H9 (cell line): ENCODE data around the gene PRKAG2. TPM values are rescaled to one million over a fixed set of nuclear protein-coding genes. Genes with fewer than 3 reads are reported as not detected.
A peak's percentile ranks its signal among the peaks of the same experiment; 100 is the strongest.

Experiments used
- DNase-seq: peaks from one replicate; pipeline ENCODE4 v3.0.0-alpha.2; 2017
- H2AFZ ChIP-seq: one replicate; pipeline ENCODE4 v1.6.1; 2013; ENCODE audit warnings: mild to moderate bottlenecking, low read length, control low read depth, moderate library complexity
- H2AK5ac ChIP-seq: 2 replicates; pipeline ENCODE4 v1.6.1; 2013; ENCODE audit warnings: low read length, control low read depth, mixed read lengths; ENCODE audit not compliant: insufficient read length
- H2BK120ac ChIP-seq: one replicate; pipeline ENCODE4 v1.6.1; 2013; ENCODE audit warnings: low read depth, mild to moderate bottlenecking, low read length, control low read depth, inconsistent platforms; ENCODE audit not compliant: poor library complexity, severe bottlenecking
- H2BK12ac ChIP-seq: 2 replicates; pipeline ENCODE4 v1.6.1; 2013; ENCODE audit warnings: low read length, control low read depth, mixed read lengths, low read depth; ENCODE audit not compliant: insufficient read length
- H2BK15ac ChIP-seq: 2 replicates; pipeline ENCODE4 v1.6.1; 2013; ENCODE audit warnings: low read depth, low read length, control low read depth
- H2BK20ac ChIP-seq: one replicate; pipeline ENCODE4 v1.6.1; 2013; ENCODE audit warnings: low read depth, mild to moderate bottlenecking, low read length, control low read depth, inconsistent platforms; ENCODE audit not compliant: poor library complexity, severe bottlenecking
- H2BK5ac ChIP-seq: 2 replicates; pipeline ENCODE4 v1.6.1; 2013; ENCODE audit warnings: low read length, control low read depth, mixed read lengths; ENCODE audit not compliant: insufficient read length
- H3K14ac ChIP-seq: 2 replicates; pipeline ENCODE4 v1.6.1; 2013; ENCODE audit warnings: low read length, control low read depth; ENCODE audit not compliant: insufficient read depth
- H3K18ac ChIP-seq: 2 replicates; pipeline ENCODE4 v1.6.1; 2013; ENCODE audit warnings: low read depth, mild to moderate bottlenecking, mixed read lengths, low read length, control low read depth; ENCODE audit not compliant: insufficient read length
- H3K23ac ChIP-seq: 2 replicates; pipeline ENCODE4 v1.6.1; 2013; ENCODE audit warnings: low read length, control low read depth, mixed read lengths, low read depth; ENCODE audit not compliant: insufficient read length
- H3K23me2 ChIP-seq: 2 replicates; pipeline ENCODE4 v1.6.1; 2013; ENCODE audit warnings: low read depth, mild to moderate bottlenecking, mixed read lengths, low read length, control low read depth; ENCODE audit not compliant: insufficient read length, poor library complexity, severe bottlenecking
- H3K27ac ChIP-seq: 2 replicates; pipeline ENCODE4 v1.5.1; 2013; ENCODE audit warnings: low read length, control low read depth, mixed read lengths, low read depth; ENCODE audit not compliant: insufficient read length
- H3K27me3 ChIP-seq: 2 replicates; pipeline ENCODE4 v1.6.1; 2013; ENCODE audit warnings: low read length, control low read depth, inconsistent platforms; ENCODE audit not compliant: insufficient read depth
- H3K4ac ChIP-seq: 2 replicates; pipeline ENCODE4 v1.6.1; 2013; ENCODE audit warnings: low read depth, mild to moderate bottlenecking, control low read depth, inconsistent platforms, low read length, moderate library complexity
- H3K4me1 ChIP-seq: 2 replicates; pipeline ENCODE4 v1.6.1; 2013; ENCODE audit warnings: low read length, control low read depth, inconsistent platforms; ENCODE audit not compliant: insufficient read depth
- H3K4me2 ChIP-seq: 2 replicates; pipeline ENCODE4 v1.6.1; 2013; ENCODE audit warnings: low read length, control low read depth, mixed read lengths; ENCODE audit not compliant: insufficient read length, insufficient read depth
- H3K56ac ChIP-seq: 2 replicates; pipeline ENCODE4 v1.6.1; 2013; ENCODE audit warnings: low read depth, mild to moderate bottlenecking, mixed read lengths, low read length, control low read depth; ENCODE audit not compliant: insufficient read length
- H3K79me1 ChIP-seq: 2 replicates; pipeline ENCODE4 v1.6.1; 2013; ENCODE audit warnings: low read depth, mild to moderate bottlenecking, moderate library complexity, low read length, control low read depth, inconsistent platforms; ENCODE audit not compliant: insufficient read depth, poor library complexity, severe bottlenecking
- H3K79me2 ChIP-seq: 2 replicates; pipeline ENCODE4 v1.6.1; 2013; ENCODE audit warnings: low read length, control low read depth, inconsistent platforms; ENCODE audit not compliant: insufficient read depth
- H3K9ac ChIP-seq: 2 replicates; pipeline ENCODE4 v1.6.1; 2013; ENCODE audit warnings: low read length, control low read depth, mixed read lengths; ENCODE audit not compliant: insufficient read length; ENCODE audit errors: extremely low read depth
- H3K9me3 ChIP-seq: one replicate; pipeline ENCODE4 v1.6.1; 2013; ENCODE audit warnings: low read depth, low read length, inconsistent platforms; ENCODE audit not compliant: control insufficient read depth
- H3T11ph ChIP-seq: one replicate; pipeline ENCODE4 v1.6.1; 2013; ENCODE audit warnings: mild to moderate bottlenecking, low read length, control low read depth, inconsistent platforms
- H4K20me1 ChIP-seq: one replicate; pipeline ENCODE4 v1.6.1; 2013; ENCODE audit not compliant: control insufficient read depth, insufficient read length, insufficient read depth
- H4K5ac ChIP-seq: 2 replicates; pipeline ENCODE4 v1.6.1; 2013; ENCODE audit warnings: low read depth, mild to moderate bottlenecking, mixed read lengths, low read length, control low read depth; ENCODE audit not compliant: insufficient read length
- H4K8ac ChIP-seq: replicated peaks from 2 replicates; pipeline ENCODE4 v1.6.1; 2013; ENCODE audit warnings: low read length, control low read depth, mixed read lengths, low read depth; ENCODE audit not compliant: insufficient read length
- H4K91ac ChIP-seq: 2 replicates; pipeline ENCODE4 v1.6.1; 2013; ENCODE audit warnings: low read depth, mild to moderate bottlenecking, moderate library complexity, mixed read lengths, low read length, control low read depth; ENCODE audit not compliant: insufficient read length
- H3K27ac Mint-ChIP-seq, 3 experiments: 2 replicates in 2 of 3; 3 replicates in 1 of 3; pipeline ENCODE4 v1.8.0; 2020 to 2021; ENCODE audit warnings: mixed read lengths in 3 of 3, mild to moderate bottlenecking in 1 of 3, moderate library complexity in 1 of 3
- H3K27me3 Mint-ChIP-seq: 2 replicates; pipeline ENCODE4 v1.8.0; 2021; ENCODE audit warnings: low read depth, mild to moderate bottlenecking, moderate library complexity, mixed read lengths
- H3K36me3 Mint-ChIP-seq, 3 experiments: 2 replicates in 2 of 3; 3 replicates in 1 of 3; pipeline ENCODE4 v1.8.0; 2020 to 2021; ENCODE audit warnings: low read depth in 3 of 3, mixed read lengths in 3 of 3; ENCODE audit not compliant: insufficient read depth in 1 of 3
- H3K4me1 Mint-ChIP-seq, 2 experiments: 2 replicates each; pipeline ENCODE4 v1.8.0; 2020; ENCODE audit warnings: mixed read lengths in 2 of 2
- H3K4me3 Mint-ChIP-seq, 2 experiments: 2 replicates in 1 of 2; 3 replicates in 1 of 2; pipeline ENCODE4 v1.8.0; 2020 to 2021; ENCODE audit warnings: mild to moderate bottlenecking in 2 of 2, mixed read lengths in 2 of 2, moderate library complexity in 1 of 2
- H3K9me3 Mint-ChIP-seq, 2 experiments: 2 replicates in 1 of 2; 3 replicates in 1 of 2; pipeline ENCODE4 v1.8.0; 2020; ENCODE audit warnings: mild to moderate bottlenecking in 2 of 2, mixed read lengths in 2 of 2, moderate library complexity in 1 of 2
- WGBS: extraction: QIAGEN DNeasy Blood & Tissue Kit; methylation state at CpG from one replicate; pipeline ENCODE4 v1.1.7; 2013; ENCODE audit warnings: missing lambda C conversion rate, low lambda C conversion rate, mixed read lengths; ENCODE audit not compliant: insufficient read length; ENCODE audit errors: extremely low coverage; 5-methylcytosine and 5-hydroxymethylcytosine counted together
- total RNA-seq: library from RNA; stranded (reverse); gene quantifications from 2 replicates; pipeline ENCODE4 v1.2.1, GENCODE V29; 2021
- TF ChIP-seq, protein P1 (sequence below): fragments of 200-600 bp; sonication (generic); conservative IDR thresholded peaks from 3 replicates; pipeline ENCODE4 v1.8.0; 2021; ENCODE audit warnings: antibody characterized with exemption, mild to moderate bottlenecking

PRKAG2 gene
- total RNA-seq, 1 experiment from 2014 or later: 11.8 TPM

DNA sequence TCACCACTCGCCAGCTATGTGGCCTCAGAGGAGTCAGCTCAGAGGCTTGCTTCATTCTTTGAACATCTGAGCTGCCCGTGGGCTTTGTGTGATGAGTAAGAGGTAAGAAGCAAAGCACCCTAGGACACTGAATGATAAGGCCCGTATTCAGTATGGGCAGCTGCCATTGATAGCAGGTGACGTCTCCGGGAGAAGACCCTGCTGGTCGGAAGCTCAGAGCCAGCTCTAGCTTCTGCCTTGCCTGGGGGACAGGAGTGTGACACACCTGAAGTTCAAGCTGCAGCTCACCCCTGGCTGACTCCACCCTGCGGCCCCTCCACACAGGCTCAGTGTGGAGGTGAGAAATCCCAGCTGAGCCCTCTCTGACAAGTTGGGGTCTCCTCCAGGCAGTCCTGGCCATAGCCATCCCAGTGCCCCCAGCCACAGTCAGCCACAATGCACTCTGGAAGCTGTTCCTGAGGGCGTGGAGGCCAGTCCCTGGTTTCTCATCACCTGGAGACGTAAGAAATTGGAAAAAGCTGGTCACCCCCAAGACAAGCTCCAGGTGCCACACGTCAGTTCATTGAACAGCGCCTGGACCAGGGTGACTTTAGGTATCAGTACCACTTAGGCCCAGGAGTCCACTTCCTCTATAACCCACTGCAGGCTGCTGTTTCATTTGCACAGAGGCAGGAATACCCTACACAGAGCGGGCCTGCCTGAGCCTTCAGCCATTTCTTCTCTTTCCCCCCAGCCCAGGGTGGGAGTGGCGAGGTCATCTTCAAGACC is 192.3 kb downstream of the PRKAG2 start:
- Histone ChIP-seq H3K9ac (no peak overlapping the region), H3T11ph (no peak overlapping the region), H4K91ac (no peak overlapping the region), H3K23me2 (no peaks in the 10 kb centered on the region), H3K4me1 (peaks cover 8% of the 10 kb centered on the region; the same call in 1 of the 2 replicates), H2BK20ac (no peak overlapping the region), H2BK120ac (no peak overlapping the region), H3K18ac (no peak overlapping the region), H2AFZ (no peak overlapping the region), H2BK5ac (no peak overlapping the region), H3K4ac (no peak overlapping the region), H2AK5ac (no peak overlapping the region), H3K56ac (no peak overlapping the region), H2BK12ac (no peak overlapping the region), H3K4me2 (no peak overlapping the region), H3K14ac (no peak overlapping the region), H2BK15ac (no peak overlapping the region), H4K20me1 (no peaks in the 10 kb centered on the region), H3K79me2 (no peaks in the 10 kb centered on the region), H3K27me3 (no peaks in the 10 kb centered on the region), H4K5ac (no peak overlapping the region), H3K27ac (no peak overlapping the region), H3K9me3 (no peaks in the 10 kb centered on the region), H3K79me1 (no peaks in the 10 kb centered on the region), H3K23ac (no peak overlapping the region), H4K8ac (no peak overlapping the region)
- H3K4me3 Mint-ChIP-seq: no peak overlapping the region
- H3K27me3 Mint-ChIP-seq: peaks cover 2% of the 10 kb centered on the region; the same call in 1 of the 2 replicates
- peak overlapping the region in 2 of 3 experiments; percentile 70 to 81; a peak in 2 of 7 replicates for H3K27ac Mint-ChIP-seq
- no peaks in the 10 kb centered on the region for H3K36me3 Mint-ChIP-seq
- DNase-seq: no peak
- TF ChIP-seq, protein P1, sequence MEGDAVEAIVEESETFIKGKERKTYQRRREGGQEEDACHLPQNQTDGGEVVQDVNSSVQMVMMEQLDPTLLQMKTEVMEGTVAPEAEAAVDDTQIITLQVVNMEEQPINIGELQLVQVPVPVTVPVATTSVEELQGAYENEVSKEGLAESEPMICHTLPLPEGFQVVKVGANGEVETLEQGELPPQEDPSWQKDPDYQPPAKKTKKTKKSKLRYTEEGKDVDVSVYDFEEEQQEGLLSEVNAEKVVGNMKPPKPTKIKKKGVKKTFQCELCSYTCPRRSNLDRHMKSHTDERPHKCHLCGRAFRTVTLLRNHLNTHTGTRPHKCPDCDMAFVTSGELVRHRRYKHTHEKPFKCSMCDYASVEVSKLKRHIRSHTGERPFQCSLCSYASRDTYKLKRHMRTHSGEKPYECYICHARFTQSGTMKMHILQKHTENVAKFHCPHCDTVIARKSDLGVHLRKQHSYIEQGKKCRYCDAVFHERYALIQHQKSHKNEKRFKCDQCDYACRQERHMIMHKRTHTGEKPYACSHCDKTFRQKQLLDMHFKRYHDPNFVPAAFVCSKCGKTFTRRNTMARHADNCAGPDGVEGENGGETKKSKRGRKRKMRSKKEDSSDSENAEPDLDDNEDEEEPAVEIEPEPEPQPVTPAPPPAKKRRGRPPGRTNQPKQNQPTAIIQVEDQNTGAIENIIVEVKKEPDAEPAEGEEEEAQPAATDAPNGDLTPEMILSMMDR: no peak
- peaks cover 29 to 32% of the 10 kb centered on the region in 2 experiments for H3K4me1 Mint-ChIP-seq
- H3K9me3 Mint-ChIP-seq: no peaks in the 10 kb centered on the region
- WGBS: no CpG with 5 or more reads among the region's 13 CpGs
